ENCODE data around the gene ZSCAN22. TPM values are rescaled to one million over a fixed set of nuclear protein-coding genes. Genes with fewer than 3 reads are reported as not detected.

ZSCAN22 gene
- total RNA-seq, 2 donors from 2014 or later = 3.8 TPM

GRCh38 chr19:58296104-58296503, 30.7 kb upstream of the ZSCAN22 start:
- no peak overlapping the region for H3K4me3 Mint-ChIP-seq
- H3K9me3 Mint-ChIP-seq = peaks cover 50% of the 10 kb centered on the region
- H3K4me1 Mint-ChIP-seq = no peaks in the 10 kb centered on the region
- Histone ChIP-seq H3K4me3 (ENCODE audit: low read length) (no peak overlapping the region), H3K9me3 (ENCODE audit: control insufficient read depth, low read length) (peaks cover 41% of the 10 kb centered on the region), H3K36me3 (ENCODE audit: control insufficient read depth, insufficient read depth, low read length) (peaks cover 91% of the 10 kb centered on the region), H3K4me1 (ENCODE audit: control insufficient read depth, insufficient read depth, low read length) (no peaks in the 10 kb centered on the region), H3K27ac (ENCODE audit: low read depth, low read length) (no peak overlapping the region), H3K27me3 (ENCODE audit: control insufficient read depth, insufficient read depth, low read length, poor library complexity, severe bottlenecking) (no peaks in the 10 kb centered on the region), H3K9ac (ENCODE audit: extremely low read depth, low read length, poor library complexity, severe bottlenecking) (no peak overlapping the region)
- no peak for DNase-seq
- peaks cover 92% of the 10 kb centered on the region for H3K36me3 Mint-ChIP-seq (ENCODE audit: low read depth)
- no peaks in the 10 kb centered on the region for H3K27me3 Mint-ChIP-seq (ENCODE audit: insufficient read depth)
- no peak overlapping the region for H3K27ac Mint-ChIP-seq
- TF ChIP-seq, protein P1, sequence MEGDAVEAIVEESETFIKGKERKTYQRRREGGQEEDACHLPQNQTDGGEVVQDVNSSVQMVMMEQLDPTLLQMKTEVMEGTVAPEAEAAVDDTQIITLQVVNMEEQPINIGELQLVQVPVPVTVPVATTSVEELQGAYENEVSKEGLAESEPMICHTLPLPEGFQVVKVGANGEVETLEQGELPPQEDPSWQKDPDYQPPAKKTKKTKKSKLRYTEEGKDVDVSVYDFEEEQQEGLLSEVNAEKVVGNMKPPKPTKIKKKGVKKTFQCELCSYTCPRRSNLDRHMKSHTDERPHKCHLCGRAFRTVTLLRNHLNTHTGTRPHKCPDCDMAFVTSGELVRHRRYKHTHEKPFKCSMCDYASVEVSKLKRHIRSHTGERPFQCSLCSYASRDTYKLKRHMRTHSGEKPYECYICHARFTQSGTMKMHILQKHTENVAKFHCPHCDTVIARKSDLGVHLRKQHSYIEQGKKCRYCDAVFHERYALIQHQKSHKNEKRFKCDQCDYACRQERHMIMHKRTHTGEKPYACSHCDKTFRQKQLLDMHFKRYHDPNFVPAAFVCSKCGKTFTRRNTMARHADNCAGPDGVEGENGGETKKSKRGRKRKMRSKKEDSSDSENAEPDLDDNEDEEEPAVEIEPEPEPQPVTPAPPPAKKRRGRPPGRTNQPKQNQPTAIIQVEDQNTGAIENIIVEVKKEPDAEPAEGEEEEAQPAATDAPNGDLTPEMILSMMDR (conservative IDR thresholded peaks at IDR 0.05) = no peak
- 95% methylated on average over 4 to 7 of the region's 7 CpGs for WGBS, 2 experiments (ENCODE audit: insufficient coverage in 1 of 2, insufficient read length in 1 of 2)

DNA sequence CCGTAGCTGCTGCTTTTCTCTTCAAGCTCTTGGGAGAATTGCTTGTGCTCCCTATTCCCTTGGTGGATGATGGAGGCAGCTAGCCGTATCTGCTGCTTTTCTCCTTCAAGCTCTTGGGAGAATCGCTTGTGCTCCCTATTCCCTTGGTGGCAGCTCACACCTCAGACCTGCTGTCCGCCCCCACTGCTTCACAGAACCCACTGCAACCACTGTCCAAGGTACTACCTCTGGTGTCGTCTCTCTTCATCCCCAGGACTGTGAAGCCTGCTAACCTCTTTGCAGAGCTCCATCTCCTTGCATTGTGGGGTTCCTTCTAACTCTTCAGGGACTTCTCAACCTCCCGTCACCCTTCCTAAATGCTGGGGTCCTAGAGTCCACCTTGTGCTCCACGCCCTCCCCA, 26.2 kb upstream of the ZSCAN22 start:
- no peak for DNase-seq
- Mint-ChIP-seq H3K4me3 (no peak overlapping the region), H3K27me3 (ENCODE audit: insufficient read depth) (no peaks in the 10 kb centered on the region), H3K36me3 (ENCODE audit: low read depth) (peaks cover 60% of the 10 kb centered on the region), H3K9me3 (peaks cover 6% of the 10 kb centered on the region), H3K4me1 (peaks cover 6% of the 10 kb centered on the region), H3K27ac (no peak overlapping the region)
- TF ChIP-seq, protein P1 (conservative IDR thresholded peaks at IDR 0.05) = no peak
- no peak overlapping the region for H3K9ac ChIP-seq (ENCODE audit: extremely low read depth, low read length, poor library complexity, severe bottlenecking)
- H3K9me3 ChIP-seq (ENCODE audit: control insufficient read depth, low read length) = no peaks in the 10 kb centered on the region
- 83 to 97% methylated on average over 6 to 7 of the region's 7 CpGs for WGBS, 2 experiments (ENCODE audit: insufficient coverage in 1 of 2, insufficient read length in 1 of 2)
- no peaks in the 10 kb centered on the region for H3K4me1 ChIP-seq (ENCODE audit: control insufficient read depth, insufficient read depth, low read length)
- H3K27me3 ChIP-seq (ENCODE audit: control insufficient read depth, insufficient read depth, low read length, poor library complexity, severe bottlenecking) = no peaks in the 10 kb centered on the region
- H3K4me3 ChIP-seq (ENCODE audit: low read length) = no peak overlapping the region
- H3K36me3 ChIP-seq (ENCODE audit: control insufficient read depth, insufficient read depth, low read length) = peaks cover 70% of the 10 kb centered on the region
- no peak overlapping the region for H3K27ac ChIP-seq (ENCODE audit: low read depth, low read length)

GRCh38 chr19:58304255-58304654, 22.5 kb upstream of the ZSCAN22 start:
- Histone ChIP-seq H3K9ac (ENCODE audit: extremely low read depth, low read length, poor library complexity, severe bottlenecking) (no peak overlapping the region), H3K4me3 (ENCODE audit: low read length) (peak overlapping the region; percentile 98), H3K27me3 (ENCODE audit: control insufficient read depth, insufficient read depth, low read length, poor library complexity, severe bottlenecking) (no peaks in the 10 kb centered on the region), H3K4me1 (ENCODE audit: control insufficient read depth, insufficient read depth, low read length) (no peaks in the 10 kb centered on the region), H3K36me3 (ENCODE audit: control insufficient read depth, insufficient read depth, low read length) (peaks cover 64% of the 10 kb centered on the region), H3K27ac (ENCODE audit: low read depth, low read length) (no peak overlapping the region), H3K9me3 (ENCODE audit: control insufficient read depth, low read length) (no peaks in the 10 kb centered on the region)
- peaks cover 14% of the 10 kb centered on the region for H3K4me1 Mint-ChIP-seq
- DNase-seq = no peak
- H3K27me3 Mint-ChIP-seq (ENCODE audit: insufficient read depth) = no peaks in the 10 kb centered on the region
- TF ChIP-seq, protein P1 (conservative IDR thresholded peaks at IDR 0.05) = no peak
- no peaks in the 10 kb centered on the region for H3K9me3 Mint-ChIP-seq
- H3K4me3 Mint-ChIP-seq = peak overlapping the region; percentile 97
- H3K27ac Mint-ChIP-seq = peak overlapping the region; percentile 96
- 92 to 100% methylated on average over 3 to 7 of the region's 7 CpGs for WGBS, 2 experiments (ENCODE audit: insufficient coverage in 1 of 2, insufficient read length in 1 of 2)
- H3K36me3 Mint-ChIP-seq (ENCODE audit: low read depth) = peaks cover 50% of the 10 kb centered on the region

All from endodermal cell (in vitro differentiated cells).